SK-N-SH (cell line): Measurements from ENCODE around the gene SLCO3A1. TPM values are rescaled to one million over a fixed set of nuclear protein-coding genes. Genes with fewer than 3 reads are reported as not detected.

Experiments
- CTCF ChIA-PET: fragments of 300-600, 350-600 bp; formaldehyde crosslinking; extraction: SDS; loops from one replicate; lab custom pipeline; 2021; lab: Yijun Ruan, JAX
- POLR2A ChIA-PET: fragments of 350-600 bp; sonication (Branson Sonifier 250); formaldehyde crosslinking; extraction: SDS; loops from one replicate; lab custom pipeline; 2020; ENCODE audit warnings: antibody characterized with exemption, inconsistent platforms; lab: Yijun Ruan, JAX
- DNase-seq: peaks from one replicate; pipeline ENCODE4 v3.0.0; 2012
- H2AFZ ChIP-seq: fragments of 200-600 bp; sonication (generic); 2 replicates; pipeline ENCODE4 v1.8.1; 2016; ENCODE audit warnings: antibody characterized with exemption, mild to moderate bottlenecking, low read depth
- H3F3A ChIP-seq: fragments of 200-600 bp; sonication (generic); replicated peaks from 2 replicates; pipeline ENCODE3; 2016; ENCODE audit warnings: antibody characterized with exemption, mild to moderate bottlenecking; ENCODE audit not compliant: insufficient read depth
- H3K27ac ChIP-seq, 2 experiments: fragments of 200-500 bp in 1 of 2; fragments of 200-600 bp in 1 of 2; sonication (Bioruptor generic) in 1 of 2; sonication (generic), shearing (Covaris generic) in 1 of 2; 2 replicates each; pipeline versions ENCODE4 v1.5.1 to v1.6.1; 2014 to 2016; ENCODE audit warnings: low read depth in 2 of 2, inconsistent platforms in 1 of 2, low read length in 1 of 2, mild to moderate bottlenecking in 1 of 2, mixed read lengths in 1 of 2
- H3K27me3 ChIP-seq: fragments of 200-600 bp; sonication (generic), shearing (Covaris generic); 2 replicates; pipeline ENCODE4 v1.6.1; 2016; ENCODE audit warnings: mixed run types; ENCODE audit not compliant: insufficient read depth
- H3K36me3 ChIP-seq, 2 experiments: fragments of 200-500 bp in 1 of 2; fragments of 200-600 bp in 1 of 2; sonication (Bioruptor generic) in 1 of 2; sonication (generic) in 1 of 2; replicated peaks in 1 of 2; 2 replicates each; pipeline versions ENCODE3 to v1.5.1; 2014 to 2016; ENCODE audit warnings: low read length in 1 of 2, mild to moderate bottlenecking in 1 of 2; ENCODE audit not compliant: insufficient read depth in 2 of 2, control insufficient read depth in 1 of 2
- H3K4me1 ChIP-seq, 2 experiments: fragments of 200-500 bp in 1 of 2; fragments of 200-600 bp in 1 of 2; sonication (Bioruptor generic) in 1 of 2; sonication (generic), shearing (Covaris generic) in 1 of 2; 2 replicates each; pipeline versions ENCODE4 v1.5.1 to v1.6.1; 2014 to 2016; ENCODE audit warnings: low read depth in 1 of 2, low read length in 1 of 2, mixed run types in 1 of 2; ENCODE audit not compliant: insufficient read depth in 2 of 2, control insufficient read depth in 1 of 2
- H3K4me2 ChIP-seq: fragments of 200-600 bp; sonication (generic), shearing (Covaris generic); 2 replicates; pipeline ENCODE4 v1.6.1; 2017; ENCODE audit warnings: mixed run types
- H3K4me3 ChIP-seq, 2 experiments: fragments of 200-500 bp in 1 of 2; fragments of 200-600 bp in 1 of 2; sonication (Bioruptor generic) in 1 of 2; sonication (generic), shearing (Covaris generic) in 1 of 2; 2 replicates each; pipeline versions ENCODE4 v1.5.1 to v1.8.1; 2014 to 2016; ENCODE audit warnings: low read depth in 2 of 2, inconsistent platforms in 1 of 2, low read length in 1 of 2, mild to moderate bottlenecking in 1 of 2, mixed read lengths in 1 of 2, moderate library complexity in 1 of 2
- H3K79me2 ChIP-seq: fragments of 200-600 bp; sonication (generic); 2 replicates; pipeline ENCODE4 v1.8.1; 2017; ENCODE audit warnings: mild to moderate bottlenecking; ENCODE audit not compliant: insufficient read depth
- H3K9ac ChIP-seq: fragments of 200-600 bp; sonication (generic); 2 replicates; pipeline ENCODE4 v1.6.1; 2017; ENCODE audit warnings: mixed run types
- H3K9me2 ChIP-seq: fragments of 200-600 bp; sonication (generic); 2 replicates; pipeline ENCODE4 v1.6.1; 2017; ENCODE audit warnings: mixed run types
- H3K9me3 ChIP-seq: fragments of 200-600 bp; sonication (generic); 2 replicates; pipeline ENCODE4 v1.6.1; 2017; ENCODE audit warnings: mixed run types, mild to moderate bottlenecking, moderate library complexity
- H4K20me1 ChIP-seq: fragments of 200-600 bp; sonication (generic); 2 replicates; pipeline ENCODE4 v1.6.1; 2017; ENCODE audit warnings: mild to moderate bottlenecking, mixed run types; ENCODE audit not compliant: insufficient read depth
- EZH2phosphoT487 ChIP-seq: fragments of 200-600 bp; sonication (generic); IDR thresholded peaks from 2 replicates; pipeline ENCODE4 v1.6.1; 2017; ENCODE audit warnings: low read depth, mixed run types, mild to moderate bottlenecking, antibody characterized with exemption, moderate library complexity, borderline replicate concordance
- FOSL2 ChIP-seq: IDR thresholded peaks from 2 replicates; pipeline ENCODE4 v1.4.0; 2012; ENCODE audit warnings: low read depth, mild to moderate bottlenecking, moderate library complexity, borderline replicate concordance
- IRF3 ChIP-seq: fragments of 150-350 bp; IDR thresholded peaks from 2 replicates; pipeline ENCODE4 v1.6.1; 2016; ENCODE audit warnings: mild to moderate bottlenecking, low read depth, low read length
- JUND ChIP-seq: IDR thresholded peaks from 2 replicates; pipeline ENCODE4 v1.4.0; 2012
- NFIC ChIP-seq: IDR thresholded peaks from 2 replicates; pipeline ENCODE4 v1.4.0; 2012; ENCODE audit warnings: borderline replicate concordance
- TEAD4 ChIP-seq: IDR thresholded peaks from 2 replicates; pipeline ENCODE4 v1.4.0; 2012; ENCODE audit warnings: mild to moderate bottlenecking, borderline replicate concordance; ENCODE audit not compliant: insufficient read depth
- WGBS: methylation state at CpG from one replicate; pipeline ENCODE4 v1.1.6; 2017; ENCODE audit warnings: low lambda C conversion rate; 5-methylcytosine and 5-hydroxymethylcytosine counted together
- polyA plus RNA-seq, 3 experiments: library from polyadenylated mRNA; depleted of rRNA; stranded (reverse); fragments of >200 nt; gene quantifications; 2 replicates each; pipeline ENCODE4 v1.2.3, GENCODE V29; 2012
- TF ChIP-seq, protein P1 (sequence below): fragments of 200-600 bp; sonication (generic); IDR thresholded peaks from 2 replicates; pipeline ENCODE4 v1.6.1; 2017; ENCODE audit warnings: antibody characterized with exemption, mild to moderate bottlenecking, moderate library complexity

Gene SLCO3A1
- polyA plus RNA-seq, 1 of the 3 experiments (the other 2 are of a cell fraction): 19.7 TPM

DNA sequence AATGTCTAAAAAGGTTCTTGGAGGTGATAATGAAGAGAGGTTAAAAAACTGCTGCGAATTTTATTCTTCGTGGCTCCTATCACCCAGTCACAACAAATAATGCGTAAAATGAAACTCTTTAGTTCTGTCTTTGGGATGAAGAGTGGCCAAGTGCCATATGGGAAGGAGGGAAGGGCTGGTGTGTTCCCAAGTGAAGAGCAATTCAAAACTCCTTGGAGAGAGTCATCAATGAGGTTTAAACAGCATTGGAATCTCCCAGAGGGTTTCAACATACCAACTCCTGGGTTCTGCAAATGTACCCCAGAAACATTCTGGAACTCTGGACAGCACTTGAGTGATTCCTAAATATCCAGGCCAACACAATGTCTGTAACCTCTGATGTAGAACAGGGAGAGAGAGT lies 45.3 kb downstream of the SLCO3A1 start (continued):
- TF ChIP-seq, protein P1, sequence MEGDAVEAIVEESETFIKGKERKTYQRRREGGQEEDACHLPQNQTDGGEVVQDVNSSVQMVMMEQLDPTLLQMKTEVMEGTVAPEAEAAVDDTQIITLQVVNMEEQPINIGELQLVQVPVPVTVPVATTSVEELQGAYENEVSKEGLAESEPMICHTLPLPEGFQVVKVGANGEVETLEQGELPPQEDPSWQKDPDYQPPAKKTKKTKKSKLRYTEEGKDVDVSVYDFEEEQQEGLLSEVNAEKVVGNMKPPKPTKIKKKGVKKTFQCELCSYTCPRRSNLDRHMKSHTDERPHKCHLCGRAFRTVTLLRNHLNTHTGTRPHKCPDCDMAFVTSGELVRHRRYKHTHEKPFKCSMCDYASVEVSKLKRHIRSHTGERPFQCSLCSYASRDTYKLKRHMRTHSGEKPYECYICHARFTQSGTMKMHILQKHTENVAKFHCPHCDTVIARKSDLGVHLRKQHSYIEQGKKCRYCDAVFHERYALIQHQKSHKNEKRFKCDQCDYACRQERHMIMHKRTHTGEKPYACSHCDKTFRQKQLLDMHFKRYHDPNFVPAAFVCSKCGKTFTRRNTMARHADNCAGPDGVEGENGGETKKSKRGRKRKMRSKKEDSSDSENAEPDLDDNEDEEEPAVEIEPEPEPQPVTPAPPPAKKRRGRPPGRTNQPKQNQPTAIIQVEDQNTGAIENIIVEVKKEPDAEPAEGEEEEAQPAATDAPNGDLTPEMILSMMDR: no peak
- TF ChIP-seq, all 33 proteins: peak for 0

DNA sequence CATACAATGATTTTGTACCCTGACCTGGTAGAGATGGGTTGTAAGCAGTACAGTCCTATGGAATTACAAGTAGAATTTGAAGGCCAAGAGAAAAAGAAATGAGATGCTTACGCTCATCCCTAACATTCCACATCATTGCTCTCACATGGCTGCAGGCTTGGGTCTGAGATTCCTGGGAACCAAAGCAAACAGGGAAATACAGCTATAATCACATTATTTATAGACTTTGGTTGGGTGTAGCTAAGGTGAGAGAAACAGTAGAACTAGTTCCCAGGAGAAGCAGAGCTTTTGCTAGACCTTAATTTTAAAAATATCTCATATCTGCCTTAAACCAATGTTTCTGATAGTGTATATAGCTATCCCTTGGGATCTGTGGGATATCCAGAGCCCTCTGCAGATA lies 51.4 kb downstream of the SLCO3A1 start:
- Histone ChIP-seq H3K4me3 (no peak overlapping the region), H3K36me3 (no peaks in the 10 kb centered on the region), H4K20me1 (no peaks in the 10 kb centered on the region), H3F3A (peaks cover 6% of the 10 kb centered on the region), H3K79me2 (peaks cover 4% of the 10 kb centered on the region), H3K9ac (no peak overlapping the region), H3K4me2 (no peak overlapping the region), H3K4me1 (peaks cover 0 to 7% of the 10 kb centered on the region in 2 experiments; a peak in 1 of 4 replicates), H3K9me3 (no peaks in the 10 kb centered on the region), H3K27me3 (no peaks in the 10 kb centered on the region), H2AFZ (no peak overlapping the region), H3K27ac (no peak overlapping the region), H3K9me2 (no peaks in the 10 kb centered on the region)
- no peak for DNase-seq
- ChIA-PET POLR2A (no interaction called here), CTCF (interaction anchor here (0.8 kb wide), 1 partner anchor 11 kb away, joined by 3 read pairs; no protein-coding TSS in a partner anchor)
- 91% methylated on average over 1 of the region's 1 CpG for WGBS
- TF ChIP-seq IRF3 (no peak), TEAD4 (no peak)

DNA sequence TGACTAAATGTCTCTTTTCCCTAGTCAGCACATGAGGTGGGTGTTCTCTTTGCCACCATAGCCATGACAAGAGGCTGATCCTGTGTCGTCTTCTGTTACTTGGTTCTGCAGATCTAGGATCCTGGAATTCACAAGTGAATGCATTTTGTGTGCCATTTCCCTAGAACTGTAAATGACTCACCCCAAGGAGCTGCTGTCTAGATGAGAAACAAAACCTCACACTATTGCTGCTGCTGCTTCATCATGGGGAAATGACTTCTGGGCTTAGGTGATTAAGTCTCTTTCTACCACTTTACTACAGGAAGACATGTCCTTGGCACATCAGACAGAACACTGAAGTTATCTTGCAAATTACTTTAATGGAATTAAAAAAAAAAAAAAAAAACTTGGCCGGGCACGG lies 54.9 kb downstream of the SLCO3A1 start:
- Histone ChIP-seq H2AFZ (no peak overlapping the region), H4K20me1 (no peaks in the 10 kb centered on the region), H3K79me2 (no peaks in the 10 kb centered on the region; the same call in 1 of the 2 replicates), H3K36me3 (no peaks in the 10 kb centered on the region), H3K4me2 (peak overlapping the region; percentile 28; the same call in 1 of the 2 replicates), H3K9me2 (no peaks in the 10 kb centered on the region), H3K4me1 (peaks cover 3 to 7% of the 10 kb centered on the region in 2 experiments; a peak in 2 of 4 replicates), H3K4me3 (no peak overlapping the region), H3K9ac (no peak overlapping the region), H3F3A (peaks cover 6% of the 10 kb centered on the region), H3K27me3 (no peaks in the 10 kb centered on the region), H3K9me3 (no peaks in the 10 kb centered on the region), H3K27ac (peak overlapping the region in 1 of 2 experiments; percentile 51; a peak in 2 of 4 replicates)
- 88% methylated on average over 3 of the region's 3 CpGs for WGBS
- DNase-seq: no peak
- CTCF ChIA-PET: no interaction called here
- peak; percentile 40; the same call in 1 of the 2 replicates for TF ChIP-seq FOSL2
- TF ChIP-seq JUND: 0 out of 2 replicates have a peak, but pooled peaks have one; percentile 9
- no peak for TF ChIP-seq EZH2phosphoT487
- TF ChIP-seq NFIC: no peak
- POLR2A ChIA-PET: no interaction called here
